Astrocyte of the hippocampus (primary cell): ENCODE results near the gene DAP.
"Not testable (repeated sequence)": the region's sequence is repeated elsewhere in the genome, so short reads cannot be mapped to it uniquely, and the experiment has no call there.

Experiments used
- DNase-seq: peaks from one replicate; pipeline ENCODE4 v3.0.0; 2011; ENCODE audit warnings: low read depth, low spot score

The DAP gene

GRCh38 chr5:10761185-10761932, at the start of gene DAP:
Gene DAP (minus strand): TSS chr5:10761234. CDS start chr5:10761068, 166 bp downstream.
- DNase-seq: peak; percentile 98

GRCh38 chr5:10808347-10809226, 47.6 kb upstream of the DAP start:
- no peak for DNase-seq

- DNase-seq: peak; percentile 12
These were observed 41.1 kb upstream of the DAP start for GRCh38 chr5:10801931-10802666.

- DNase-seq: no peak
These were observed 39.8 kb upstream of the DAP start for GRCh38 chr5:10800852-10801251.

GRCh38 chr5:10797261-10797660, 36.2 kb upstream of the DAP start:
- no peak for DNase-seq

- no peak for DNase-seq
These were observed 32.8 kb upstream of the DAP start for GRCh38 chr5:10793785-10794184.

GRCh38 chr5:10792336-10792735, 31.3 kb upstream of the DAP start:
- DNase-seq: no peak

- peak; percentile 34 for DNase-seq
These were observed 28.7 kb upstream of the DAP start for GRCh38 chr5:10789726-10790125.

- peak; percentile 94 for DNase-seq
These were observed 28.0 kb upstream of the DAP start for GRCh38 chr5:10789021-10789420.

GRCh38 chr5:10788358-10788757, 27.3 kb upstream of the DAP start:
- DNase-seq: no peak

GRCh38 chr5:10786835-10787234, 25.8 kb upstream of the DAP start:
- DNase-seq: no peak

GRCh38 chr5:10780208-10780607, 19.2 kb upstream of the DAP start:
- not testable (repeated sequence) for DNase-seq

GRCh38 chr5:10779592-10779991, 18.6 kb upstream of the DAP start:
- no peak for DNase-seq

- no peak for DNase-seq
These were observed 17.3 kb upstream of the DAP start for GRCh38 chr5:10778179-10778910.

GRCh38 chr5:10775646-10776045, 14.6 kb upstream of the DAP start:
- DNase-seq: no peak

- DNase-seq: no peak
These were observed 12.0 kb upstream of the DAP start for GRCh38 chr5:10772901-10773585.

- DNase-seq: no peak
These were observed 7.4 kb upstream of the DAP start for GRCh38 chr5:10768328-10768899.

GRCh38 chr5:10762776-10763500, 1.9 kb upstream of the DAP start:
- DNase-seq: no peak

GRCh38 chr5:10761933-10762775, 1.1 kb upstream of the DAP start:
- DNase-seq: no peak
